GM12878 (cell line): Measurements from ENCODE around the gene CTSS. TPM values are rescaled to one million over a fixed set of nuclear protein-coding genes. Genes with fewer than 3 reads are reported as not detected.

Experiments
- ATAC-seq: fragments of 200-7000 bp; cut with Tn5 transposase; 3 replicates; pipeline ENCODE4 v1.9.1; 2020; ENCODE audit warnings: mild to moderate bottlenecking, moderate library complexity
- BruUV-seq: library from RNA; stranded (reverse); fragments of 400-500 nt; replicated peaks from 2 replicates; lab custom pipeline; 2021; lab: Mats Ljungman, UMichigan
- CTCF ChIA-PET: fragments of 300-600 bp; sonication (Branson Sonifier 250); formaldehyde crosslinking; extraction: SDS; loops from one replicate; lab custom pipeline; 2021; ENCODE audit warnings: inconsistent platforms; lab: Yijun Ruan, JAX
- POLR2A ChIA-PET: fragments of 350-600 bp; formaldehyde crosslinking; extraction: SDS; loops from one replicate; lab custom pipeline; 2021; ENCODE audit warnings: inconsistent platforms; lab: Charles Lee
- RAD21 ChIA-PET: fragments of 300-600 bp; sonication (Branson Sonifier 250); formaldehyde crosslinking; loops from one replicate; lab custom pipeline; 2023; ENCODE audit warnings: antibody characterized with exemption; ENCODE audit not compliant: unreplicated experiment; lab: Charles Lee
- SMC1A ChIA-PET: fragments of 300-600 bp; sonication (Branson Sonifier 250); formaldehyde crosslinking; loops from one replicate; lab custom pipeline; 2023; ENCODE audit not compliant: unreplicated experiment, uncharacterized antibody; lab: Charles Lee
- DNase-seq: peaks from one replicate; pipeline ENCODE4 v3.0.0-alpha.2; 2011; ENCODE audit warnings: low read depth, low spot score
- FAIRE-seq: peaks from 3 replicates; lab custom pipeline; 2011; peaks lifted over from hg19 to GRCh38; lab: Jason Lieb, UNC
- H2AFZ ChIP-seq: 2 replicates; pipeline ENCODE4 v1.6.0; 2011; ENCODE audit warnings: low read depth, low read length, control low read depth; ENCODE audit not compliant: control insufficient read depth
- H3K27ac ChIP-seq: 2 replicates; pipeline ENCODE4 v1.5.1; 2011; ENCODE audit warnings: control low read depth; ENCODE audit not compliant: control insufficient read depth, insufficient read depth
- H3K27me3 ChIP-seq, 2 experiments: replicated peaks in 1 of 2; 2 replicates each; pipeline versions ENCODE4 v1.6.0 to v1.6.1; 2011; ENCODE audit warnings: low read length in 1 of 2; ENCODE audit not compliant: control insufficient read depth in 2 of 2, insufficient read depth in 2 of 2
- H3K36me3 ChIP-seq, 2 experiments: 2 replicates each; pipeline ENCODE4 v1.5.1; 2011; ENCODE audit warnings: low read length in 1 of 2; ENCODE audit not compliant: control insufficient read depth in 2 of 2, insufficient read depth in 2 of 2
- H3K4me1 ChIP-seq: 2 replicates; pipeline ENCODE4 v1.6.1; 2011; ENCODE audit warnings: mild to moderate bottlenecking, low read length, moderate library complexity, mixed read lengths; ENCODE audit not compliant: control insufficient read depth, insufficient read depth
- H3K4me2 ChIP-seq: 2 replicates; pipeline ENCODE4 v1.6.0; 2011; ENCODE audit warnings: control low read depth; ENCODE audit not compliant: control insufficient read depth, insufficient read depth
- H3K4me3 ChIP-seq: fragments of 200-600 bp; sonication (generic); 2 replicates; pipeline ENCODE4 v1.5.1; 2016
- H3K79me2 ChIP-seq: 2 replicates; pipeline ENCODE4 v1.6.0; 2011; ENCODE audit warnings: low read length; ENCODE audit not compliant: control insufficient read depth, insufficient read depth
- H3K9ac ChIP-seq: 2 replicates; pipeline ENCODE4 v1.8.0; 2011; ENCODE audit warnings: low read length, control low read depth, mixed read lengths; ENCODE audit not compliant: control insufficient read depth, insufficient read depth
- H3K9me3 ChIP-seq: replicated peaks from 3 replicates; pipeline ENCODE4 v1.5.1; 2011; ENCODE audit warnings: mild to moderate bottlenecking, low read length; ENCODE audit not compliant: control insufficient read depth, insufficient read depth
- H4K20me1 ChIP-seq: 2 replicates; pipeline ENCODE4 v1.6.0; 2011; ENCODE audit not compliant: control insufficient read depth, insufficient read depth
- BACH1 ChIP-seq: fragments of 450-650 bp; IDR thresholded peaks from 2 replicates; pipeline ENCODE4 v1.6.1; 2017; ENCODE audit warnings: mild to moderate bottlenecking, borderline replicate concordance
- BMI1 ChIP-seq: fragments of 450-650 bp; IDR thresholded peaks from 2 replicates; pipeline ENCODE4 v1.6.1; 2016; ENCODE audit warnings: mild to moderate bottlenecking, moderate library complexity, borderline replicate concordance
- EZH2 ChIP-seq: IDR thresholded peaks from 2 replicates; pipeline ENCODE4 v1.6.1; 2012; ENCODE audit warnings: low read depth, mild to moderate bottlenecking, control low read depth, inconsistent platforms, low read length, borderline replicate concordance; ENCODE audit not compliant: control insufficient read depth
- FOXM1 ChIP-seq: IDR thresholded peaks from 2 replicates; pipeline ENCODE4 v1.6.1; 2012; ENCODE audit warnings: low read depth, mild to moderate bottlenecking, inconsistent platforms, low read length, moderate library complexity
- MTA3 ChIP-seq: IDR thresholded peaks from 2 replicates; pipeline ENCODE4 v1.6.1; 2012; ENCODE audit warnings: low read length, inconsistent platforms, borderline replicate concordance
- MXI1 ChIP-seq: fragments of 150-350 bp; IDR thresholded peaks from 2 replicates; pipeline ENCODE4 v1.6.1; 2011; ENCODE audit warnings: low read depth, mild to moderate bottlenecking, inconsistent platforms, low read length, improper control_type of control experiment
- PAX5 ChIP-seq: IDR thresholded peaks from 2 replicates; pipeline ENCODE4 v1.6.1; 2011; ENCODE audit warnings: low read depth, low read length, borderline replicate concordance
- RB1 ChIP-seq: fragments of 450-650 bp; formaldehyde crosslinking; IDR thresholded peaks from 2 replicates; pipeline ENCODE4 v1.6.1; 2017; ENCODE audit warnings: mild to moderate bottlenecking, borderline replicate concordance
- SIX5 ChIP-seq: IDR thresholded peaks from 2 replicates; pipeline ENCODE4 v1.6.1; 2011; ENCODE audit warnings: mild to moderate bottlenecking, low read depth, low read length, moderate library complexity; ENCODE audit not compliant: severe bottlenecking
- SMAD1 ChIP-seq: fragments of 450-650 bp; IDR thresholded peaks from 2 replicates; pipeline ENCODE4 v1.6.1; 2018; ENCODE audit warnings: mild to moderate bottlenecking, low read depth; ENCODE audit not compliant: partially characterized antibody
- WGBS: methylation state at CpG from one replicate; pipeline ENCODE4 v1.1.6; 2016; ENCODE audit warnings: low lambda C conversion rate; ENCODE audit not compliant: insufficient replicate concordance, insufficient coverage; ENCODE audit errors: missing lambda C conversion rate; 5-methylcytosine and 5-hydroxymethylcytosine counted together
- in situ Hi-C: fragments of 300-500 bp; cut with MboI; formaldehyde crosslinking; loops from 9 replicates; pipeline ENCODE4 v1.14.3; 2018; ENCODE audit warnings: mixed read lengths
- intact Hi-C: fragments of 100-400 bp; cut with micrococcal nuclease; formaldehyde crosslinking; loops from one replicate; pipeline ENCODE4 v1.14.2; 2022; ENCODE audit not compliant: unreplicated experiment
- polyA plus RNA-seq, 11 experiments: library from polyadenylated mRNA; depleted of rRNA in 4 of 11; unstranded in 6 of 11; stranded (reverse) in 5 of 11; fragments of >200 nt; fragmentation: Nextera tagmentation in 4 of 11; fragmentation: Illumina TruSeq in 1 of 11; extraction: Ambion mirVana in 4 of 11; extraction: Trizol in 1 of 11; gene quantifications; 1 replicate in 1 of 11; 2 replicates in 10 of 11; pipeline versions ENCODE4 v1.2.1 to v1.2.3, GENCODE V29; 2011 to 2016; ENCODE audit warnings: inconsistent platforms in 2 of 11, missing spikeins in 2 of 11, low read depth in 1 of 11
- total RNA-seq, 4 experiments: library from RNA; depleted of rRNA in 3 of 4; stranded (reverse); fragments of >200 nt in 3 of 4; fragmentation: Illumina TruSeq in 1 of 4; extraction: Trizol in 1 of 4; gene quantifications; 2 replicates each; pipeline versions ENCODE4 v1.2.1 to v1.2.3, GENCODE V29; 2013 to 2021
- TF ChIP-seq, protein P1 (sequence below): fragments of 450-650 bp; formaldehyde crosslinking; IDR thresholded peaks from 2 replicates; pipeline ENCODE4 v1.4.0; 2020; ENCODE audit warnings: mild to moderate bottlenecking, moderate library complexity

The CTSS gene
- total and polyA plus RNA-seq, 10 of the 15 experiments (the other 5 are each of a cell fraction or from before 2014, with no cell fraction given), result 32.8 to 174 (median 60.9) TPM

DNA sequence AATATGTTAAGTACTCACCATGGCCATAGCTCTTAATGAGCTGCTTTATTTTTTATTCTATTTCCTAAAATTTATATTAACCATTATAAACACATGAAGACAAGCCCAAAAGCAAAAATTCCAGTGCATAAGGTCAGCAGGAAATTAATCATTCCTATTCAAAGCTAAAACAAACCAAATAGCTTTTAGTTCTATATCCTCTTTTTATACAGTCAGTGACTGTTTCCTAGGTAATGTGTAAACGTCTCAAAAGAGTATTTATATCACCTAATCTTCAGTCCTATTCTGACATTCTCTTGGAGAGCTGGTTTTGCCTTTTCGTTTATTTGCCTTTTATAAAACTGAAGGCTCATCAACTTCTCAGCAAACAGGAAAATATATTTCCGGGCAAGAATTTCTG lies 72.9 kb downstream of the CTSS start:
- no peaks in the 10 kb centered on the region for H3K9me3 ChIP-seq
- ChIA-PET POLR2A (interaction anchor here (0.8 to 1.3 kb wide), 3 partner anchors 9 to 63 kb away, joined by 3 read pairs; partner anchors contain the start of gene ENSA), SMC1A (interaction anchor here (0.8 to 2.0 kb wide), 8 partner anchors 8 to 157 kb away, joined by 3 to 7 read pairs (median 4); no protein-coding TSS in a partner anchor), RAD21 (interaction anchor here (1.0 to 1.8 kb wide), 6 partner anchors 8 to 132 kb away, joined by 3 to 5 read pairs (median 4); no protein-coding TSS in a partner anchor), CTCF (interaction anchor here (1.1 to 2.5 kb wide), 6 partner anchors 9 to 132 kb away, joined by 3 to 7 read pairs (median 6); no protein-coding TSS in a partner anchor)
- in situ Hi-C loops, result no loop called here
- no peak overlapping the region; the same call in 1 of the 2 replicates for H3K4me2 ChIP-seq
- FAIRE-seq (no peak), ATAC-seq (no peak), DNase-seq (no peak)
- H2AFZ ChIP-seq, result no peak overlapping the region
- H4K20me1 ChIP-seq, result no peaks in the 10 kb centered on the region
- intact Hi-C loops, result no loop called here
- no peaks in the 10 kb centered on the region for H3K27me3 ChIP-seq
- H3K27ac ChIP-seq, result no peak overlapping the region
- no peak for TF ChIP-seq MTA3
- 44% methylated on average over 3 of the region's 3 CpGs for WGBS
- no TSS peak for BruUV-seq
- peaks cover 3% of the 10 kb centered on the region; the same call in 1 of the 2 replicates for H3K4me1 ChIP-seq
- H3K9ac ChIP-seq, result no peak overlapping the region
- H3K36me3 ChIP-seq, result peaks cover 0 to 18% of the 10 kb centered on the region in 2 experiments; a peak in 2 of 4 replicates
- H3K4me3 ChIP-seq, result no peak overlapping the region
- H3K79me2 ChIP-seq, result peaks cover 15% of the 10 kb centered on the region

DNA sequence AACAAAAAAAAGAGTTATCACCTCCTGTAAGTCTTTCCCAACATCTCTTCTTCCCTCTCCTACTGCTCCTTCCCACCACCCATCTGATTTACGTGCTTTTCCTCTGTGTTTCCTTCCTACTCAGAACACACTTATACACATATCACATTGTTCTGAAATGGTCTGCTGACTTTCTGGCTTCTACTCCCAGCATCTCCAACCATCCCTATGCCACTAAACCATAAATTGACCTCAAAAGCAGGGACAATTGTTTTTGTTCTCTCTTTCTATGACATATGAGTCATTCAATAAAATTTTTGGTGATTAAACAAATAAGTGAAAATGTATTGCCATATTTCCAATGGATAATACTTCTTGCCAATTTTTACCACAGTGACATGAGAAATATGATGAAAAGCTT lies 76.8 kb downstream of the CTSS start:
- ChIA-PET SMC1A (no interaction called here), RAD21 (no interaction called here)
- TF ChIP-seq FOXM1 (no peak), EZH2 (no peak), PAX5 (no peak), MXI1 (no peak), SIX5 (no peak), SMAD1 (no peak), RB1 (no peak), BACH1 (no peak), BMI1 (no peak)
- TF ChIP-seq, protein P1, sequence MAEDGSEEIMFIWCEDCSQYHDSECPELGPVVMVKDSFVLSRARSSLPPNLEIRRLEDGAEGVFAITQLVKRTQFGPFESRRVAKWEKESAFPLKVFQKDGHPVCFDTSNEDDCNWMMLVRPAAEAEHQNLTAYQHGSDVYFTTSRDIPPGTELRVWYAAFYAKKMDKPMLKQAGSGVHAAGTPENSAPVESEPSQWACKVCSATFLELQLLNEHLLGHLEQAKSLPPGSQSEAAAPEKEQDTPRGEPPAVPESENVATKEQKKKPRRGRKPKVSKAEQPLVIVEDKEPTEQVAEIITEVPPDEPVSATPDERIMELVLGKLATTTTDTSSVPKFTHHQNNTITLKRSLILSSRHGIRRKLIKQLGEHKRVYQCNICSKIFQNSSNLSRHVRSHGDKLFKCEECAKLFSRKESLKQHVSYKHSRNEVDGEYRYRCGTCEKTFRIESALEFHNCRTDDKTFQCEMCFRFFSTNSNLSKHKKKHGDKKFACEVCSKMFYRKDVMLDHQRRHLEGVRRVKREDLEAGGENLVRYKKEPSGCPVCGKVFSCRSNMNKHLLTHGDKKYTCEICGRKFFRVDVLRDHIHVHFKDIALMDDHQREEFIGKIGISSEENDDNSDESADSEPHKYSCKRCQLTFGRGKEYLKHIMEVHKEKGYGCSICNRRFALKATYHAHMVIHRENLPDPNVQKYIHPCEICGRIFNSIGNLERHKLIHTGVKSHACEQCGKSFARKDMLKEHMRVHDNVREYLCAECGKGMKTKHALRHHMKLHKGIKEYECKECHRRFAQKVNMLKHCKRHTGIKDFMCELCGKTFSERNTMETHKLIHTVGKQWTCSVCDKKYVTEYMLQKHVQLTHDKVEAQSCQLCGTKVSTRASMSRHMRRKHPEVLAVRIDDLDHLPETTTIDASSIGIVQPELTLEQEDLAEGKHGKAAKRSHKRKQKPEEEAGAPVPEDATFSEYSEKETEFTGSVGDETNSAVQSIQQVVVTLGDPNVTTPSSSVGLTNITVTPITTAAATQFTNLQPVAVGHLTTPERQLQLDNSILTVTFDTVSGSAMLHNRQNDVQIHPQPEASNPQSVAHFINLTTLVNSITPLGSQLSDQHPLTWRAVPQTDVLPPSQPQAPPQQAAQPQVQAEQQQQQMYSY (CRISPR knock-in tag), result no peak

More for the DNA sequence above, 76.8 kb downstream of the CTSS start:
- FAIRE-seq (no peak), DNase-seq (no peak), ATAC-seq (no peak)
- H3K4me3 ChIP-seq, result no peak overlapping the region
- no peak overlapping the region for H3K4me2 ChIP-seq
- H3K79me2 ChIP-seq, result no peaks in the 10 kb centered on the region
- H4K20me1 ChIP-seq, result no peaks in the 10 kb centered on the region
- H3K4me1 ChIP-seq, result peaks cover 4% of the 10 kb centered on the region
- H3K27me3 ChIP-seq, result no peaks in the 10 kb centered on the region
- in situ Hi-C loops, result no loop called here
- WGBS, result 100% methylated on average over 1 of the region's 1 CpG
- POLR2A ChIA-PET, result no interaction called here
- no peak overlapping the region for H2AFZ ChIP-seq
- no peak overlapping the region for H3K9ac ChIP-seq
- no TSS peak for BruUV-seq
- intact Hi-C loops, result no loop called here
- H3K27ac ChIP-seq, result no peak overlapping the region
- H3K36me3 ChIP-seq, result peaks cover 0 to 14% of the 10 kb centered on the region in 2 experiments; a peak in 2 of 4 replicates
- CTCF ChIA-PET, result no interaction called here
- no peaks in the 10 kb centered on the region; the same call in 2 of the 3 replicates for H3K9me3 ChIP-seq
